GM19395 (cell line): ENCODE measurements around the gene ADCY10.
"Not testable (repeated sequence)": the region's sequence is repeated elsewhere in the genome, so short reads cannot be mapped to it uniquely, and the experiment has no call there.

Source experiments
- ATAC-seq: cut with Tn5 transposase; IDR thresholded peaks from one replicate; pipeline ENCODE4 v1.9.1; 2021; ENCODE audit warnings: mild to moderate bottlenecking, moderate library complexity; ENCODE audit not compliant: unreplicated experiment

The ADCY10 gene

DNA sequence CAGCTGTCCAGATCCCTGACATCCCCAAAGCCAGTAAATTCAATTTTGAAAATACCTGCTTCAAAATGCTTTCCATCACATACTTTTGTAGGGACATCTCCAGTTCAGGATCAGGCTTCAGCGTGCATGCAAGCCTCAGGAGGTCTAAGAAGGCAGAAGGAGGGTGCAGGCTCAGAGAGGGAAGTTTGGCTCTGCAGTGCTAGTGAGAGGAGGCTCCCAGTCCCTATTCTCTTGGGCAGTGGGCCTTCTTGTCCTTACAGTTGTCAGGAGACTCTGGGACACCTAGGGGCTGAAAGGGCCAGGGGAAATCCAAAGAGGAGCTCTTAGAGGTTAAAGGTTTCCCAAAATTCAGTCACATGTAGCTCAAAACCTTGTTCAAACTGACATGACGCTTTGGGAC is 20.1 kb downstream of the ADCY10 start:
- no peak for ATAC-seq

DNA sequence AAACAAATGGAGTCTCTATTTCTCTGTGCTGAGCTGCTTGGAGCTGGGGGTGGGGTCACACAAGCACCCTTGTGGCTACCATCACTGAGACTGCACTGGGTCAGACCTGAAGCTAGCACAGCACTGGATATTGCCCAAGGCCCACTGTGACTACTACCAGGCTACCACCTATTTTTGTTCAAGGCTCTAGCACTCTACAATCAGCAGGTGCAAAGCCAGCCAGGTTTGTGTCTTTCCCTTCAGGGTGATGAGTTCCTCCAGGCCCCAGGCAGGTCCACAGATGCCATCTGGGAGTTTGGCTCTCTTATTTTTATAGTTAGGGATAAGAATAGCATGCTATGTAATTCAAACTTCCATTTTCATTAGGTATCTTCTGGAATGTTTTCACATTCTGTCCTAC is 23.5 kb downstream of the ADCY10 start:
- ATAC-seq: no peak

DNA sequence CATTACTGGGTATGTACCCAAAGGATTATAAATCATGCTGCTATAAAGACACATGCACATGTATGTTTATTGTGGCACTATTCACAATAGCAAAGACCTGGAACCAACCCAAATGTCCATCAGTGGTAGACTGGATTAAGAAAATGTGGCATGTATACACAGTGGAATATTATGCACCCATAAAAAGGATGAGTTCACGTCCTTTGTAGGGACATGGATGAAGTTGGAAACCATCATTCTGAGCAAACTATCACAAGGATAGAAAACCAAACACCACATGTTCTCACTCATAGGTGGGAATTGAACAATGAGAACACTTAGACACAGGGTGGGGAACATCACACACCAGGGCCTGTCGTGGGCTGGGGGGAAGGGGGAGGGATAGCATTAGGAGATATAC is 26.7 kb downstream of the ADCY10 start:
- not testable (repeated sequence) for ATAC-seq

DNA sequence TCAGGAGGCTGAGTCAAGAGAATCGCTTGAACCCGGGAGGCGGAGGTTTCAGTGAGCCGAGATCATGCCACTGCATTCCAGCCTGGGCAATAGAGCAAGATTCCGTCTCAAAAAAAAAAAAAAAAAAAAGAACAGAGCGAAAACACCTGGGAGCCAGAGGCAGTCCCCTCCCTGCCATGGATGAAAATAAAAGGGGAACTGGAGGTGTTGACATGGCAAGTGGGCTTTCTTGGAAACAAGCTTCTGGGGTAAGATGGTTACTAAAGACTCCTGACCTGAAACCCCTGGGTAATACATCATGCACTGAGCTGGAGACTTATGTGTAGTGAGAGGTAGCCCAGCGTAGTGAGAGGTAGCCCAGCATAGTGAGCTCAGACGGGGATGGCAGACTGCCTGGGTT is 31.6 kb downstream of the ADCY10 start:
- ATAC-seq: no peak

DNA sequence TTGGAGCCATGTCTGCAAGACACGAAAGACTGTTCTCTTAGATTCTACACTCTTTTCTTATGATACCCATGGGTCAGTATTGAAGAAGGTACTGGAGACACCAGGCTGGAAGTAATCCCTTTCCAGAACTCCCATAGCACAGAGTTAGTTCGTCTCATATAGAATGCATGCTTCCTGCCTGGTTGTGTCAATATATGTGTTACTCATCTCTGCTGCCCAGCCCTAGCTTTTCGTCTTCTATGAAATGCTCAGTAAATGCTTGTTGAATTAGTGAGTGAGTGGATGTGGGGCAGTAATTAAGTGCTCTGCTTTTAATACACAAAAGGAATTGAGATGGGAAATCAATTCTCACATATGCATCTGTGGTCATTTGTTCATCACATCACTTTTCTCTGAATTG is 32.1 kb downstream of the ADCY10 start:
- ATAC-seq: no peak

DNA sequence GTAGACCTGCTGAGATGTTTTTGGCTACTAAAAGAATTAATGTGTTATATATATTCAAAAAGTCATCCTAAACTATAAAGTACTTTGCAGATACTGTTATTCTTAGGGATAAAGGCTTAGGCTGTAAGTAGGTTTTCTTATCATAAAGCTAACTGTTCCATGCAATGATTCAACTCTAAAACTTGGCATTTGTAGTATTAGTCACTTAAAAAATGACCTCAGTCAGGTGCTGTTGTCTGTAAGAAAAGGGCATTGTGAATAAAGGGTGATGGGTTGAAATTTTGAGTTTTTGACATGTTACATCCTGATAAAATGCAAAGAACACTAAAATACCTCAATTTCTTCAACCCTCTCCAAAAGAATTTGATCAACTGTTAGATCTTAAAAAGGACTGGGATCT is 32.9 kb downstream of the ADCY10 start:
- no peak for ATAC-seq

DNA sequence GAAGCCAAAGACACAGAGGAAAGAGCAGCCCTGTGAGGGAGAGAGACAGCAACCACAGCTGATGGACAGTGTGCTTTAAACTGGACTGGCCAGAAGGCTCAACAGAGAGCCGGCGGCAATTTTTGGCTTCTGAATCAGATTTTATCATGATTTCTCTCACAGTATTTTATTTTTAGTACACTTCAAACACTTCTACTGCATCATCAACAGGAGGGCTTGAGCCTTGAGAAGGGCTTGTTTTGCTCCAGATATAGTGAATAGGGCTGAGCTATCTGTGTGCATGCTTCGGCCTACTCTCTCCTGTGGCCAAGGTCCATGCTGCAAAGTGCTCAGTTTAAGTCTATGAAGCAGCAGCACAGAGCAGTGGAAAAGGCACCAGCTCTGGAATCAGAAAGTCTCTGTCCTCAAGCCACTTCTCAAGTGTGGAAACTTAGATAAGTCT is 33.3 kb downstream of the ADCY10 start:
- ATAC-seq: no peak

DNA sequence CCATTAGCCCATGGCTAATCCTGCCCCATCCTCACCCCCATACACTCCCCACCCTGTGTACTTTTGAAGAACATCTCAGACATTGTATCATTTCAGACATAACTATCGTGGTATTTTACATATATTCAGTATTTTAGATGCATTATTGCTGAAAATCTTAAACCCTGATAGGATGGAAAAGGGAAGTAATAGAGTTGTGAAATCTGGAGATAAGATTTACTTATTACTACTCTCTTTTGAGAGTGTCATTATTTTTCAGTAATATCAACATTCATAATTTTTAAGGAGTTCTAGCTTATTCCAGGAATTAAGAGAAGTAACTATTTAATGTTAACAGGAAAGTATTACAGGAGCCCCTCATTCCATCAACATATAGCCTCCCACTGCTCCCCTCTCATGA is 34.4 kb downstream of the ADCY10 start:
- no peak for ATAC-seq

DNA sequence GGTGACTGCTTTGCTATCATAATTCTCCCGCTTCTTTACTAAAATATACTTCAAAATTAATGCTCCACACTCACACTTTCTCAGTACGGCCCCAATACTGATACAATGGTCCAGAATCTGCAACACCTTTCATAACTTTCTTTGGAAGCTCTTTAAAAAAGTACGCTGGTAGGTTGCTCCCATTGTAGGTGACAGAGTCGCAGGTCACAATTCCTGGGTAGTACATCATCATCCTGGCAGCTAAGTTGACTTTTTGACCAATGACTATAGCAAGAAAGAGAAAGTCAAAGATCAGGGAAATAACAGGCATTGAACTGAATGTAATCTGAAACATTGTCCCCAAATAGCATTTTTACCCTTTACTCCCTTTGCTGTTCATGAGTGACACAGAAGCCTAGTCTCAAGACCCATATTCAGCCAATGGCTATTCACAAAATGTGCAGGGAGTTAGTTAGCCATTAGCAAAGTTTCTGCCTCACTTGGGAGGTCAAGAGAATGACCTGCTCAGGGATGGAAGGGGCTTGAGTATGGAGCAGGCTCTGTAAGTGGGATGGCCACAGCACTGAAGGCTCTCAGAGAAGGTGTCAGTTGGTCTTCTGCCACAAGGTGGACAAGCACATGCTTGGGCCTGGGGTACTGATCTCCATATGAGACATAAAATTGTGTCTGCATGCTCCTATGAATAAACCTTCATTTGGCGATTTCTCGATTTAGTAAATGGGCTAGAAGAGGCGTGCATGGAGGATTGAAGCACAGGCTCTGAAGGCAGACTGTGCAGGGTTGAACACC is 35.4 kb downstream of the ADCY10 start:
- ATAC-seq: no peak

GRCh38 chr1:167876597-167877175 is 37.2 kb downstream of the ADCY10 start:
- no peak for ATAC-seq

- ATAC-seq: no peak
These were observed 42.6 kb downstream of the ADCY10 start for GRCh38 chr1:167871331-167871730.

- ATAC-seq: not testable (repeated sequence)
These were observed 44.6 kb downstream of the ADCY10 start for GRCh38 chr1:167869157-167870001.

DNA sequence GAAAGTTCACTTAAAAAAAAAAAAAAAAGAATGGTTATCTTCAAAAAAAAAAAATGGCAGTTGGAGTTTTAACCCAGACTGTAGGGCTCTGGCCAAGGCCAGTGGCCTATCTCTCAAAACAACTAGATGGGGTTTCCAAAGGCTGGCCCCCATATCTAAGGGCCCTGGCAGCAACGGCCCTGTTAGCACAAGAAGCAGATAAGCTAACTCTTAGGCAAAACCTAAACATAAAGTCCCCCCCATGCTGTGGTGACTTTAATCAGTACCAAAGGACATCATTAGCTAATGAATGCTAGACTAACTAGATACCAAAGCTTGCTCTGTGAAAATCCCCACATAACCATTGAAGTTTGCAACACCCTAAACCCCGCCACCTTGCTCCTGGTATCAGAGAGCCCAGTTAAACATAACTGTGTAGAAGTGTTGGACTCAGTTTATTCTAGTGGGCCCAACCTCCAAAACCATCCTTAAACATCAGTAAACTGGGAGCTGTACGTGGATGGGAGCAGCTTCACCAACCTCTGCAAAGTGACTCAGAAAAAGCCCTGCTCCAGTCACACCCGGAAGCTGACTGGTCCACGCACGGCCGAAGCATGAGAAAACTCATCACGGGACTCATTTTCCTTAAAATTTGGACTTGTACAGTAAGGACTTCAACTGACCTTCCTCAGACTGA is 47.1 kb downstream of the ADCY10 start:
- not testable (repeated sequence) for ATAC-seq

DNA sequence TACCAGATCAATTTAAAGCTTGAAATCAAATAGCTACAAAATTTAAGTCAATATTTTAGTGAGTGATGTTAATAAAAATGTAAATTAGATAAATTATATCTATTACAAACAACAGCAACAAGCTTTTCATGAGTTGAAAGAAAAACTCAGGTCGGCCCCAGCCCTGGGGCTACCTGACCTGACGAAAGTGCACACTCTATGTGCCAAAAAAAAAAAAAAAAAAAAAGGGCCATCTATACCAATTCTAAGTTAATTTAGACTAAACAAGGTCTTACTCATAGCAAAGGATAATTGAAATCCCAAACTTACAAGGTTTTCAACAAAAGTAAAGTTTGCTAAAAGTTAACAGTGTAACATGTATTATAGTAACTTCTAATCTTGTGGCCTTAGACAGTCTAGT is 47.6 kb downstream of the ADCY10 start:
- not testable (repeated sequence) for ATAC-seq

DNA sequence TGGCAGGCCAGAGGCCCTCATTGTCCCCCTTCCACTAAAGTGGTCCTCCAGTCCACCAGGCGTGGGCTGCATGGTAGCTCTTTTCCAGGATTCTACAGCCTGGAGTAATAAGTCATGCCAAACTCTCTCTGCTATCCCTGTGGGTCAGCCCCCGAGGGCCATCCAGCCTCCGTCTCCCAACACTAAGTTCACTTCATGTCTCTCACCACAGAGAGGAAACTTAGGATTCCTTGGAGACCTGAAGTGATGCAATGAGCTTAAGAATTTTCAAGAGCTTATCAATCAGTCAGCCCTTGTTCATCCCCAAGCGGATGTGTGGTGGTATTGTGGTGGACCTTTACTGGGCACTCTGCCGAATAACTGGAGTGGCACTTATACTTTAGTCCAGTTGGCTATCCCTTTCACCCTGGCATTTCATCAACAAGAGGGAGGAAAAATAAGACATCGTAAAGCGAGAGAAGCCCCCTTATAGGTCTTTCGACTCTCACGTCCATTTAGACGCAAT is 48.1 kb downstream of the ADCY10 start:
- ATAC-seq: not testable (repeated sequence)

DNA sequence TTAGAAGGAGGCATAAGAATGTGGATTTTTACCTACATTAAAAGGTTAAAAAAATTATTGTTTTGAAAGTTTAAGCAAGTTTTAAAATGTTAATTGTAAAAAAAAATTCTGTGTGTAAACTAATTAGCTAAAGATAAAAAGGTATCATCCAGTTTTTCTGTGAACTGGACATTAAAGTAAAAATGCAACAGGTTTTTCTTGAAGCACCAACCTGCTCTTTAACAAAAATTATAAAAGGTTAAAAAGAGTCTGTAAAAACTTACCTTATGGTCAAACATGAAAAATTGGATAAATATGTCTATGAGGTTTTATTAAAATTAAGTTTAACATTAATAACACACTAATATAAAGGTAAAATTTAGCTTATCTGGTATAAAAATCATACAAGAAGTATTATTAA is 48.7 kb downstream of the ADCY10 start:
- ATAC-seq: not testable (repeated sequence)

GRCh38 chr1:167864392-167865032 is 49.4 kb downstream of the ADCY10 start:
- ATAC-seq: no peak

DNA sequence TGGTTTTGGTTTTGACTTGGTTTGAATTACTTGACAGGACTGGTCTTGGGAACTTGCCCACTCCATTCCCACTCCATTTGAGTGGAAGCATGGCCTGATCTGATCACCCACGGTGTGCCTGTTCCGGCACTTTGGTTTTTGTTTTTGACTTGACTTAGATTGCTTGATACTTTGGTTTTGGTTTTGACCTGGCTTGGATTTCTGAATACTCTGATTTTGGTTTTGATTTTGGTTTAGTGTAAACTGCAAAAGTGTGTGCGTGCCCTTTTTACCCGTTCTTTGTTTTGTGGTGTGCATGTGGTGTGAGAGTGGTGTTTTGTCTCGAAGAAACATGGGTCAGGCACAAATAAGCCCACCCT is 50.0 kb downstream of the ADCY10 start:
- no peak for ATAC-seq

DNA sequence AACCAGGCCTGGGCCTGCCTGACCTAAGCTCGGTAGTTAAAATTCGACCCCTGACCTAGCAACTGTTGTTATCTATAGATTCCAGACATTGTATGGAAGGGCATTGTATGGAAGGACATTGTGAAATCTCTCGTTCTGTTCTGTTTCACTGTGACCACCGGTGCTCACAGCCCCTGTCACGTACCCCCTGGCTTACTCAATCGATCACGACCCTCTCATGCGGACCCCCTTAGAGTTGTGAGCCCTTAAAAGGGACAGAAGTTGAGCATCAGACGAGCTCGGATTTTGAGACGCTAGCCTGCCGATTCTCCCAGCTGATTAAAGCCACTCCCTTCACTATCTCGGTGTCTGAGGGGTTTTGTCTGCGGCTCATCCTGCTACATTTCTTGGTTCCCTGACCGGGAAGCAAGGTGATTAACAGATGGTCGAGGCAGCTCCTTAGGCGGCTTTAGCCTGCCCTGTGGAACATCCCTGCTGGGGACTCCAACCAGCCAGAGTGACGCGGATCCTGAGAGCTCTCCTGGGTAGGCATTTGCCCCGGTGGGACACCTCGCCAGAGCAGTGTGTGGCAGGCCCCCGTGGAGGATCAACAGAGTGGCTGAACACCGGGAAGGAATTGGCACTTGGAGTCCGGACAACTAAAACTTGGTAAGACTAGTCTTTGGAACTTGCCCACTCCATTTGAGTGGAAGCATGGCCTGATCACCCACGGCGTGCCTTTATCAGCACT is 50.6 kb downstream of the ADCY10 start:
- not testable (repeated sequence) for ATAC-seq
